Midbrain (tissue), 1 donor: Measurements from ENCODE around the gene TMEM72.

Experiments
- DNase-seq: peaks from one replicate; lab custom pipeline; 2025; lab: John Stamatoyannopoulos, UW

Gene TMEM72

GRCh38 chr10:44954042-44954441 is 42.9 kb downstream of the TMEM72 start:
- no peak for DNase-seq

GRCh38 chr10:44954962-44955361 is 43.8 kb downstream of the TMEM72 start:
- no peak for DNase-seq

DNA sequence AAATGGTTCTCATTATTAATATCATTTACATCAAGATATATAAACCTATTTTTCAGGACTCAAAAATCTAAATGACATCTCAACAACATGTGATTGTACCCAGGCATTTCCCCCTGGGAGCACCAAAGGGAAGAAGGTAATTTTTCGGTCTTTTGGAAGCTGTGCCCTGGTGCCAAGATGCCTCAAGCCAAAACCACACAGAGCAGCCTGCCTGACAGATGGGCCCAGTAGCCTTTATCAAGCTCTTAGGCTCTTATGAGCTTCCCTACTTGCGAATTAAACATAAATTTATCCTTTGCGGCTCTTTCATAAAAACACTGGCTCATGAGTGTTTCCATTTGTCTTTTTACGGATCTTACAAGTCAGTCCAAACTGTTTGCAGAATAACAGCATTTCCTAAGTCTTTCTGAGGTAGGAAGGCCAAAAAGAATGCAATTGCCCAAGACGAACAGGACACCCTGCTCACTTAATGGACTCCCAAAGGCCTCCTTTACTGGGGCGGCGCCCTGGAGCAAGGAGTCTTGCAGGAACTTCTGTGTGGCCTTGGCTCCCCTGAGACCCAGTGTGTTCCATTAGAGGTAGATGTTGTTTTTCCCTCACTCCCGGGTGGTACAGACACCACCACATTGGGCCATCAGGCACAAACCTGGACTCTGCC is 44.4 kb downstream of the TMEM72 start:
- DNase-seq: no peak

GRCh38 chr10:44956226-44956625 is 45.1 kb downstream of the TMEM72 start:
- no peak for DNase-seq

DNA sequence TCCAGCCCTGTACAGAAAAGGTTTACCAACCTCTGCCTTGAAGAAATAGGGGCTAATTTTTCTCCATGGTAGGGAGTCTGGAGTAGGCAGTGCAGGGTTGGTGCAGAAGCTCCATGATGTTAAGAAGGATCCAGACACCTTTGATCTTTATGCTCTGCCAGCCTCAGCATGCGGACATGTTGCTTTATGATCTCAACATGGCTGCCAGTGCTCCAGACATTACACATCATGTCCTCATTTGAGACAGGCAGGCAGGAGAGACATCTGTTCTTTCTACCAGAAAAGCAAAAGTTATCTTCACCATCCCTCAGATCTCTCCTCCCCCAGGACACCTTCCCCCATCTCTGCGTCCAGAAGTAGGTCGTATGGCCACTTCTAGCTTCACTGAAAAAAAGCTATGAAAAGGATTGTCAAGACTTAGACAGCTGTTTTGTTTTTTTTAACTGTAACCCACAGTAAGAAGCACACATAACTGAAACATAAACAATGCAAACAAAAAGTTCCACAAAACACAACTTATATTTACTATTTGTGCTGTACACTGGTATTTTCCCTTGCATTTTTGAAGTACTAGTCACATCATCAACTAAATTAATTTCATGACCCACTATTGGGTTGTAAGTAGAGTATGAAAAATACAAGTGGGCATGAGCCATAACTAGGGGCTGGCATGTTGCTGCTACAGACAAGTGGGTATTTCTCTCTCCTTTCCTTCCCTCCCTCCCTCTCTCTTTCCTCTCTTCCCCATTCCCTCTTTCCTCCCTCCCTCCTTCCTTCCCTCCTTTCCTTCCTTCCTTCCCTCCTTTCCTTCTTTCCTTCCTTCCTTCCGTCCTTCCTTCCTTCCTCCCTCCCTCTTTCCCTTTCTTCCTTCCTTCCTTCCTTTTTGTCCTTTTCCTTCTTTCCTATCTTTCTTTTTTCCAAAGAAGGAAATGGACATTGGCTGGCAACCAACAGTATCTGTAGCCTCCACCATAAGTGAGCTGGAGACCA is 45.9 kb downstream of the TMEM72 start:
- no peak for DNase-seq

DNA sequence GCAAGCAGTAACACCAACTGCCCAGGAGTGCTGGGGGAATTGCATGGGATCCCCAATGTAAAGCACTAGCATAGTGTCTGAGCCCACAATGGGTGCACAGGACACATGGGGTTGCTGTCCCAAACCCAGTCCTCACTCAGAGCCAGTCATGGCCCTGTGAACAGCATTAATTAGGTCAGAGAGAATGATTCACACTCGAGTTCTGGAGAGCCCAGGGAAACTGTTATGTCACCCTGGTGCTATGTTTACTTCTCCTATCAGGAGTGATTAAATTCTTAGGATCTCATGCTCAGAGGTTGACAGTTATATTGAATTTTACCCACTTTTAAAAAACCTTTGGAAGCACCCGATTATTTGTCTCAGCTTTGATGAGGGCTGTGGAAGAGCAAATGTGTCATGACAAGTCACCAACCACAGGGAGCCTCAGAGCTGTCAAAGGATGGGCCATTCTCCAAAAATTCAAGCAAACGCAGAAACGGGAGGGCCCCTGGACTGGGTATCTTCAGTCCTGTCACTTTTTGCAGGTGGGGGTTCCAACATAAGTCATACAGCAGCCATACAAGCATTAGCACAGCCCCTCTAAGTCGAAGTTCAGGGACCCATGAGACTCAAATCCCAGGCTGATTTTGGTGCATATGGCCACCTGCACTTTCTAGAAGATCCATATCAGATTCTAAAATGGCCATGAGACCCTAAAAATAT is 47.2 kb downstream of the TMEM72 start:
- no peak for DNase-seq

DNA sequence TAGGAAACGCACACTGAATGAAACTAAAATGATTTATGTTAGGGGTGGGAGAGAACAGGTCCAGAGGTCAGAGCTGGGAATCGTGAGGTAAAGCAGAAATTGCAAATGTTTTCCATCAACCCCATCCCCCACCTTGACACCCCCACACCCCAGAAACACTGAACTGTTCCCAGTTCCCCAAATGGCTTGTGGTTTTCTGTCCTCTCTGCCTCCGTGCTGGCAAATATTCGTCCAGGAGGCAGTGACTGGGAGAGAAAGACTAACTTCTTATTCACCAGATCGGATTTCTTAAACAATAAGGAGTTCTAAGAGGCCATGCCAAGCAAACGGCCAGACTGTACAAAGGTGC is 47.7 kb downstream of the TMEM72 start:
- no peak for DNase-seq

- peak; percentile 92 for DNase-seq
Measured at GRCh38 chr10:44959247-44960087, 48.3 kb downstream of the TMEM72 start, which contains the start of gene RASSF4. Gene RASSF4, plus strand, starts transcription at chr10:44959802. Its CDS starts 10,401 bp downstream, at chr10:44970203.

DNA sequence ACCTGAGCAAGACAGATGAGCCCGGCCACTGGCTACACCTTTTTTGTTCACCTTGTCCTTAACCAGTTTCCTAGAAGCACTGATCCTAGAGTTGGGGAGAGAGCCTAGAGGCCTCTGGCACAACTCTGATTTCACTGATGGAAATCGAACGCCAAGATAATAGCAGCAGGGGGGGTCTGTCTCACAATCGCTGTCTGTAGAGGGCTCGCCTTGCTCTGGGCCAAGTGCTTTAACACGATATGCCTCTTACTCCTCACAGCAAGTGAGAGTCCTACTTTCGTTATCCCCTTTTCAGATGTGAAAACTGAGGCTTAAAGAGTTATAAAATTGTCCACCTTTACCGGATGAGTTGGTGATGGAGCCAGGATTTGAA is 48.9 kb downstream of the TMEM72 start:
- DNase-seq: peak; percentile 60

- no peak for DNase-seq
Measured at GRCh38 chr10:44960482-44961229, 49.5 kb downstream of the TMEM72 start.

DNA sequence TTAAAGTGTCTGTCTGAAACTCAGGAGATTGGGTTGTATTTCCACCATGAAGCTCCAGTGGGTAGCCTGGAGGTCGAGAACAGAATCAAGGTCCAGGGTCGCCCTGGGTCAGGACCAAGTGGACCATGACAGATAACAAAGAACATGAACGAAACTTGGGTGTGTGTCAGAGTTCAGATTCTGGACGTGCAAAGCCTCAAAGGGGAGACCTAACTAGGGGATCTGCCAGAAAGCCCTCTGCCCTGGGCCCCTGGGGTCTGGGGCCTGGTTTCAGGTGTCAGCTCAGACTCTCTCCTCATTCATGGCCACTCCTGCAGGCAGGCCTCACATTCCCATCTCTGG is 50.1 kb downstream of the TMEM72 start:
- DNase-seq: no peak

GRCh38 chr10:44961931-44962750 is 51.0 kb downstream of the TMEM72 start:
- no peak for DNase-seq

GRCh38 chr10:44962870-44963738 is 52.0 kb downstream of the TMEM72 start:
- DNase-seq: no peak

- peak; percentile 97 for DNase-seq
Measured at GRCh38 chr10:44963772-44964633, 52.9 kb downstream of the TMEM72 start.

- no peak for DNase-seq
Measured at GRCh38 chr10:44965104-44965503, 54.0 kb downstream of the TMEM72 start.

GRCh38 chr10:44965651-44966097 is 54.5 kb downstream of the TMEM72 start:
- no peak for DNase-seq

- no peak for DNase-seq
Measured at GRCh38 chr10:44966129-44966815, 55.1 kb downstream of the TMEM72 start.
